Liver (tissue), 9 donors: ENCODE measurements around the gene EVA1B. TPM values are rescaled to one million over a fixed set of nuclear protein-coding genes. Genes with fewer than 3 reads are reported as not detected.

Experiments used
- DNase-seq: peaks from one replicate; pipeline ENCODE4 v3.0.0-alpha.2; 2017; ENCODE audit warnings: low spot score
- H3K27ac ChIP-seq, 2 donors: one replicate each; pipeline ENCODE4 v1.7.0; 2013; ENCODE audit warnings: inconsistent platforms in 2 of 2, low read length in 2 of 2, control low read depth in 1 of 2, low read depth in 1 of 2, mild to moderate bottlenecking in 1 of 2
- H3K27me3 ChIP-seq, 4 donors: one replicate each; pipeline versions ENCODE4 v1.6.1 to v1.7.0; 2013; ENCODE audit warnings: low read length in 3 of 4, inconsistent platforms in 1 of 4, mild to moderate bottlenecking in 1 of 4, moderate library complexity in 1 of 4; ENCODE audit not compliant: control insufficient read depth in 4 of 4, insufficient read depth in 4 of 4
- H3K36me3 ChIP-seq, 4 donors: one replicate each; pipeline versions ENCODE4 v1.6.1 to v1.7.0; 2013; ENCODE audit warnings: low read length in 3 of 4, mild to moderate bottlenecking in 3 of 4, low read depth in 1 of 4, moderate library complexity in 1 of 4; ENCODE audit not compliant: control insufficient read depth in 4 of 4, insufficient read depth in 3 of 4
- H3K4me1 ChIP-seq, 4 donors: one replicate each; pipeline versions ENCODE4 v1.6.1 to v1.7.0; 2013; ENCODE audit warnings: low read length in 3 of 4, mild to moderate bottlenecking in 3 of 4, moderate library complexity in 1 of 4; ENCODE audit not compliant: control insufficient read depth in 4 of 4, insufficient read depth in 4 of 4
- H3K4me3 ChIP-seq, 3 donors: one replicate each; pipeline versions ENCODE4 v1.6.1 to v1.7.0; 2013; ENCODE audit warnings: low read length in 3 of 3, control low read depth in 1 of 3, low read depth in 1 of 3, mild to moderate bottlenecking in 1 of 3
- H3K9ac ChIP-seq, 2 donors: one replicate each; pipeline ENCODE4 v1.7.0; 2013; ENCODE audit warnings: low read length in 2 of 2, mild to moderate bottlenecking in 2 of 2, moderate library complexity in 2 of 2, control low read depth in 1 of 2, low read depth in 1 of 2
- H3K9me3 ChIP-seq, 4 donors: one replicate each; pipeline versions ENCODE4 v1.6.1 to v1.7.0; 2013; ENCODE audit warnings: low read length in 3 of 4; ENCODE audit not compliant: control insufficient read depth in 4 of 4
- EGR1 ChIP-seq, 2 donors: IDR thresholded peaks; 2 replicates each; pipeline ENCODE4 v1.6.1; 2016 to 2018; ENCODE audit warnings: antibody characterized with exemption in 2 of 2, low read depth in 2 of 2
- FOXA1 ChIP-seq: IDR thresholded peaks from 2 replicates; pipeline ENCODE4 v1.6.1; 2016; ENCODE audit warnings: antibody characterized with exemption
- FOXA2 ChIP-seq: IDR thresholded peaks from 2 replicates; pipeline ENCODE4 v1.6.1; 2016; ENCODE audit warnings: antibody characterized with exemption
- GABPA ChIP-seq, 2 donors: IDR thresholded peaks in 1 of 2; conservative IDR thresholded peaks in 1 of 2; 2 replicates each; pipeline ENCODE4 v1.6.1; 2016; ENCODE audit warnings: antibody characterized with exemption in 2 of 2, mild to moderate bottlenecking in 1 of 2, moderate library complexity in 1 of 2
- HNF4A ChIP-seq, 2 donors: conservative IDR thresholded peaks; 2 replicates each; pipeline ENCODE4 v1.6.1; 2016; ENCODE audit warnings: antibody characterized with exemption in 2 of 2, mild to moderate bottlenecking in 2 of 2
- HNF4G ChIP-seq: IDR thresholded peaks from 2 replicates; pipeline ENCODE4 v1.6.1; 2016; ENCODE audit warnings: antibody characterized with exemption
- JUND ChIP-seq, 2 donors: IDR thresholded peaks; 2 replicates each; pipeline ENCODE4 v1.6.1; 2016; ENCODE audit warnings: antibody characterized with exemption in 2 of 2
- NR2F2 ChIP-seq: IDR thresholded peaks from 2 replicates; pipeline ENCODE4 v1.6.1; 2016; ENCODE audit warnings: antibody characterized with exemption
- RAD21 ChIP-seq, 2 donors: IDR thresholded peaks; 2 replicates each; pipeline ENCODE4 v1.6.1; 2016; ENCODE audit warnings: antibody characterized with exemption in 2 of 2, mild to moderate bottlenecking in 2 of 2
- RXRA ChIP-seq, 2 donors: IDR thresholded peaks; 2 replicates each; pipeline ENCODE4 v1.6.1; 2017 to 2018; ENCODE audit warnings: antibody characterized with exemption in 2 of 2, mild to moderate bottlenecking in 1 of 2
- SP1 ChIP-seq: IDR thresholded peaks from 2 replicates; pipeline ENCODE4 v1.6.1; 2018; ENCODE audit warnings: antibody characterized with exemption, mild to moderate bottlenecking
- TAF1 ChIP-seq: conservative IDR thresholded peaks from 2 replicates; pipeline ENCODE4 v1.6.1; 2016; ENCODE audit warnings: antibody characterized with exemption, mild to moderate bottlenecking
- YY1 ChIP-seq: IDR thresholded peaks from 2 replicates; pipeline ENCODE4 v1.6.1; 2016; ENCODE audit warnings: antibody characterized with exemption, mild to moderate bottlenecking
- WGBS: extraction: QIAGEN DNeasy Blood & Tissue Kit; methylation state at CpG from one replicate; pipeline ENCODE4 v1.1.7; 2013; 5-methylcytosine and 5-hydroxymethylcytosine counted together
- polyA plus RNA-seq, 2 donors: library from polyadenylated mRNA; stranded (reverse) in 1 of 2; unstranded in 1 of 2; fragments of 200-250 nt in 1 of 2; fragments of >200 nt in 1 of 2; fragmentation: Nextera tagmentation in 1 of 2; extraction: Ambion mirVana in 1 of 2; gene quantifications; one replicate each; pipeline versions ENCODE4 v1.2.1 to v1.2.3, GENCODE V29; 2013 to 2015
- total RNA-seq, 2 donors: library from RNA; depleted of rRNA; stranded (reverse); fragments of >200 nt; gene quantifications; one replicate each; pipeline ENCODE4 v1.2.3, GENCODE V29; 2014
- TF ChIP-seq, protein P1 (sequence below): fragments of 150-350 bp; IDR thresholded peaks from 2 replicates; pipeline ENCODE4 v1.5.1; 2017; ENCODE audit warnings: improper control_type of control experiment, low read depth, low read length; ENCODE audit not compliant: missing input control
- TF ChIP-seq, protein P2 (sequence below): IDR thresholded peaks from 2 replicates; pipeline ENCODE4 v1.6.1; 2016; ENCODE audit warnings: antibody characterized with exemption
- TF ChIP-seq, protein P3 (sequence below): IDR thresholded peaks from 2 replicates; pipeline ENCODE4 v1.6.1; 2016; ENCODE audit warnings: antibody characterized with exemption
- TF ChIP-seq, protein P4 (sequence below): IDR thresholded peaks from 2 replicates; pipeline ENCODE4 v1.6.1; 2016; ENCODE audit warnings: antibody characterized with exemption
- TF ChIP-seq, protein P5 (sequence below): IDR thresholded peaks from 2 replicates; pipeline ENCODE4 v1.6.1; 2016; ENCODE audit warnings: antibody characterized with exemption, mild to moderate bottlenecking
- donor health status: healthy.
- donor health status: healthy.
- donor health status: healthy.
- donor health status: healthy.
- donor health status: healthy.

EVA1B gene
- total and polyA plus RNA-seq, 4 donors: 3.3 to 22.7 (median 8.4) TPM

DNA sequence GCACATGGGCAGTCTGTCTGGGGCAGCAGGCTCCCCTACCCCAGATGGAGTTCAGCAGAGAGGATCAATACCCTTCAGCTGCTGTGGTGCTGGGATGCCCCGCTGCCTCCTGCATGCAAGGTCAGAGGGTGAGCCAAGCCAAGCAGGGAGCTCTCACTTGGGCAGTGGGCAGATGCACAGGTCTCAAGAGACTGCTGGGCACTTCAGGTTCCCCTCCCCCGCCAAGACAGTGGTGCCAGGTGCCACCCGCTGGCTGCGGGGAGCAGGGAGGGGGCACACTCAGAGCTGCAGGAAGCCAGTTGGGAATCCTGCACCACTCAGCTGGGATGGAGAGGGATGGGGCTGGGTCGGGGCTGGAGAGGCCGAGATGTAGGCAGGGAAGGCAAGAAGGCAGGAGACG is 15.8 kb upstream of the EVA1B start:
- WGBS: 79% methylated on average over 7 of the region's 7 CpGs
- H3K4me3 ChIP-seq: no peak overlapping the region
- peaks cover 3 to 36% (median 8%) of the 10 kb centered on the region in 4 donors for H3K36me3 ChIP-seq
- no peaks in the 10 kb centered on the region for H3K9me3 ChIP-seq
- H3K9ac ChIP-seq: no peak overlapping the region
- no peak for DNase-seq
- peaks cover 0 to 2% (median under 1%) of the 10 kb centered on the region in 4 donors for H3K4me1 ChIP-seq
- H3K27ac ChIP-seq: no peak overlapping the region
- TF ChIP-seq JUND (IDR thresholded peaks at IDR 0.05) (no peak), SP1 (no peak), HNF4G (no peak), FOXA2 (no peak), FOXA1 (no peak), GABPA (IDR thresholded peaks at IDR 0.05 in 1 of 2, conservative IDR thresholded peaks at IDR 0.05 in 1 of 2) (no peak), HNF4A (conservative IDR thresholded peaks at IDR 0.05) (no peak), RXRA (IDR thresholded peaks at IDR 0.05) (no peak), EGR1 (IDR thresholded peaks at IDR 0.05; ENCODE audit: low read depth in 2 of 2) (no peak), NR2F2 (no peak), YY1 (no peak), RAD21 (IDR thresholded peaks at IDR 0.05) (no peak), TAF1 (no peak)
- TF ChIP-seq, protein P1, sequence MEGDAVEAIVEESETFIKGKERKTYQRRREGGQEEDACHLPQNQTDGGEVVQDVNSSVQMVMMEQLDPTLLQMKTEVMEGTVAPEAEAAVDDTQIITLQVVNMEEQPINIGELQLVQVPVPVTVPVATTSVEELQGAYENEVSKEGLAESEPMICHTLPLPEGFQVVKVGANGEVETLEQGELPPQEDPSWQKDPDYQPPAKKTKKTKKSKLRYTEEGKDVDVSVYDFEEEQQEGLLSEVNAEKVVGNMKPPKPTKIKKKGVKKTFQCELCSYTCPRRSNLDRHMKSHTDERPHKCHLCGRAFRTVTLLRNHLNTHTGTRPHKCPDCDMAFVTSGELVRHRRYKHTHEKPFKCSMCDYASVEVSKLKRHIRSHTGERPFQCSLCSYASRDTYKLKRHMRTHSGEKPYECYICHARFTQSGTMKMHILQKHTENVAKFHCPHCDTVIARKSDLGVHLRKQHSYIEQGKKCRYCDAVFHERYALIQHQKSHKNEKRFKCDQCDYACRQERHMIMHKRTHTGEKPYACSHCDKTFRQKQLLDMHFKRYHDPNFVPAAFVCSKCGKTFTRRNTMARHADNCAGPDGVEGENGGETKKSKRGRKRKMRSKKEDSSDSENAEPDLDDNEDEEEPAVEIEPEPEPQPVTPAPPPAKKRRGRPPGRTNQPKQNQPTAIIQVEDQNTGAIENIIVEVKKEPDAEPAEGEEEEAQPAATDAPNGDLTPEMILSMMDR: no peak
- TF ChIP-seq, protein P2, sequence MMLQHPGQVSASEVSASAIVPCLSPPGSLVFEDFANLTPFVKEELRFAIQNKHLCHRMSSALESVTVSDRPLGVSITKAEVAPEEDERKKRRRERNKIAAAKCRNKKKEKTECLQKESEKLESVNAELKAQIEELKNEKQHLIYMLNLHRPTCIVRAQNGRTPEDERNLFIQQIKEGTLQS: no peak
- TF ChIP-seq, protein P3, sequence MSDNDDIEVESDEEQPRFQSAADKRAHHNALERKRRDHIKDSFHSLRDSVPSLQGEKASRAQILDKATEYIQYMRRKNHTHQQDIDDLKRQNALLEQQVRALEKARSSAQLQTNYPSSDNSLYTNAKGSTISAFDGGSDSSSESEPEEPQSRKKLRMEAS: no peak
- TF ChIP-seq, protein P4, sequence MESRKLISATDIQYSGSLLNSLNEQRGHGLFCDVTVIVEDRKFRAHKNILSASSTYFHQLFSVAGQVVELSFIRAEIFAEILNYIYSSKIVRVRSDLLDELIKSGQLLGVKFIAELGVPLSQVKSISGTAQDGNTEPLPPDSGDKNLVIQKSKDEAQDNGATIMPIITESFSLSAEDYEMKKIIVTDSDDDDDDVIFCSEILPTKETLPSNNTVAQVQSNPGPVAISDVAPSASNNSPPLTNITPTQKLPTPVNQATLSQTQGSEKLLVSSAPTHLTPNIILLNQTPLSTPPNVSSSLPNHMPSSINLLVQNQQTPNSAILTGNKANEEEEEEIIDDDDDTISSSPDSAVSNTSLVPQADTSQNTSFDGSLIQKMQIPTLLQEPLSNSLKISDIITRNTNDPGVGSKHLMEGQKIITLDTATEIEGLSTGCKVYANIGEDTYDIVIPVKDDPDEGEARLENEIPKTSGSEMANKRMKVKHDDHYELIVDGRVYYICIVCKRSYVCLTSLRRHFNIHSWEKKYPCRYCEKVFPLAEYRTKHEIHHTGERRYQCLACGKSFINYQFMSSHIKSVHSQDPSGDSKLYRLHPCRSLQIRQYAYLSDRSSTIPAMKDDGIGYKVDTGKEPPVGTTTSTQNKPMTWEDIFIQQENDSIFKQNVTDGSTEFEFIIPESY: no peak
- TF ChIP-seq, protein P5, sequence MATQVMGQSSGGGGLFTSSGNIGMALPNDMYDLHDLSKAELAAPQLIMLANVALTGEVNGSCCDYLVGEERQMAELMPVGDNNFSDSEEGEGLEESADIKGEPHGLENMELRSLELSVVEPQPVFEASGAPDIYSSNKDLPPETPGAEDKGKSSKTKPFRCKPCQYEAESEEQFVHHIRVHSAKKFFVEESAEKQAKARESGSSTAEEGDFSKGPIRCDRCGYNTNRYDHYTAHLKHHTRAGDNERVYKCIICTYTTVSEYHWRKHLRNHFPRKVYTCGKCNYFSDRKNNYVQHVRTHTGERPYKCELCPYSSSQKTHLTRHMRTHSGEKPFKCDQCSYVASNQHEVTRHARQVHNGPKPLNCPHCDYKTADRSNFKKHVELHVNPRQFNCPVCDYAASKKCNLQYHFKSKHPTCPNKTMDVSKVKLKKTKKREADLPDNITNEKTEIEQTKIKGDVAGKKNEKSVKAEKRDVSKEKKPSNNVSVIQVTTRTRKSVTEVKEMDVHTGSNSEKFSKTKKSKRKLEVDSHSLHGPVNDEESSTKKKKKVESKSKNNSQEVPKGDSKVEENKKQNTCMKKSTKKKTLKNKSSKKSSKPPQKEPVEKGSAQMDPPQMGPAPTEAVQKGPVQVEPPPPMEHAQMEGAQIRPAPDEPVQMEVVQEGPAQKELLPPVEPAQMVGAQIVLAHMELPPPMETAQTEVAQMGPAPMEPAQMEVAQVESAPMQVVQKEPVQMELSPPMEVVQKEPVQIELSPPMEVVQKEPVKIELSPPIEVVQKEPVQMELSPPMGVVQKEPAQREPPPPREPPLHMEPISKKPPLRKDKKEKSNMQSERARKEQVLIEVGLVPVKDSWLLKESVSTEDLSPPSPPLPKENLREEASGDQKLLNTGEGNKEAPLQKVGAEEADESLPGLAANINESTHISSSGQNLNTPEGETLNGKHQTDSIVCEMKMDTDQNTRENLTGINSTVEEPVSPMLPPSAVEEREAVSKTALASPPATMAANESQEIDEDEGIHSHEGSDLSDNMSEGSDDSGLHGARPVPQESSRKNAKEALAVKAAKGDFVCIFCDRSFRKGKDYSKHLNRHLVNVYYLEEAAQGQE: no peak
- no peaks in the 10 kb centered on the region for H3K27me3 ChIP-seq
